RWPE2 (cell line): ENCODE data around the gene DSCAML1.

ENCODE experiments used
- ATAC-seq: fragments of 200-7000 bp; cut with Tn5 transposase; 3 replicates; pipeline ENCODE4 v1.9.1; 2021; ENCODE audit warnings: low read depth
- DNase-seq: peaks from one replicate; pipeline ENCODE4 v3.0.0-alpha.2; 2020; ENCODE audit warnings: low spot score
- H3K27ac ChIP-seq: fragments of 450-650 bp; 2 replicates; pipeline ENCODE4 v1.5.1; 2017; ENCODE audit warnings: mild to moderate bottlenecking; ENCODE audit not compliant: poor library complexity, severe bottlenecking
- H3K27me3 ChIP-seq: fragments of 250-450 bp; sonication (Bioruptor Pico); 2 replicates; pipeline ENCODE4 v1.5.1; 2021; ENCODE audit warnings: mild to moderate bottlenecking, moderate library complexity; ENCODE audit not compliant: insufficient read depth, poor library complexity, severe bottlenecking
- H3K36me3 ChIP-seq: fragments of 250-450 bp; sonication (Bioruptor Pico); 2 replicates; pipeline ENCODE4 v1.5.1; 2020; ENCODE audit warnings: low read depth, mild to moderate bottlenecking, moderate library complexity
- H3K4me1 ChIP-seq: fragments of 250-450 bp; sonication (Bioruptor Pico); 2 replicates; pipeline ENCODE4 v1.5.1; 2021; ENCODE audit warnings: mild to moderate bottlenecking, moderate library complexity; ENCODE audit not compliant: insufficient read depth, poor library complexity, severe bottlenecking
- H3K4me3 ChIP-seq: fragments of 250-450 bp; sonication (Bioruptor Pico); 2 replicates; pipeline ENCODE4 v1.5.1; 2021; ENCODE audit warnings: mild to moderate bottlenecking, moderate library complexity; ENCODE audit not compliant: severe bottlenecking
- H3K9me3 ChIP-seq: fragments of 250-450 bp; sonication (Bioruptor Pico); 2 replicates; pipeline ENCODE4 v1.5.1; 2021; ENCODE audit warnings: mild to moderate bottlenecking, moderate library complexity; ENCODE audit not compliant: severe bottlenecking
- TF ChIP-seq, protein P1 (sequence below): fragments of 450-650 bp; IDR thresholded peaks from one replicate; pipeline ENCODE4 v1.5.1; 2017; ENCODE audit warnings: mild to moderate bottlenecking, moderate library complexity; ENCODE audit not compliant: poor library complexity, severe bottlenecking

Gene DSCAML1

GRCh38 chr11:117796872-117797529 is at the start of gene DSCAML1:
Gene DSCAML1 (minus strand): TSS chr11:117797216. CDS start chr11:117797079, 137 bp downstream.
- TF ChIP-seq, protein P1, sequence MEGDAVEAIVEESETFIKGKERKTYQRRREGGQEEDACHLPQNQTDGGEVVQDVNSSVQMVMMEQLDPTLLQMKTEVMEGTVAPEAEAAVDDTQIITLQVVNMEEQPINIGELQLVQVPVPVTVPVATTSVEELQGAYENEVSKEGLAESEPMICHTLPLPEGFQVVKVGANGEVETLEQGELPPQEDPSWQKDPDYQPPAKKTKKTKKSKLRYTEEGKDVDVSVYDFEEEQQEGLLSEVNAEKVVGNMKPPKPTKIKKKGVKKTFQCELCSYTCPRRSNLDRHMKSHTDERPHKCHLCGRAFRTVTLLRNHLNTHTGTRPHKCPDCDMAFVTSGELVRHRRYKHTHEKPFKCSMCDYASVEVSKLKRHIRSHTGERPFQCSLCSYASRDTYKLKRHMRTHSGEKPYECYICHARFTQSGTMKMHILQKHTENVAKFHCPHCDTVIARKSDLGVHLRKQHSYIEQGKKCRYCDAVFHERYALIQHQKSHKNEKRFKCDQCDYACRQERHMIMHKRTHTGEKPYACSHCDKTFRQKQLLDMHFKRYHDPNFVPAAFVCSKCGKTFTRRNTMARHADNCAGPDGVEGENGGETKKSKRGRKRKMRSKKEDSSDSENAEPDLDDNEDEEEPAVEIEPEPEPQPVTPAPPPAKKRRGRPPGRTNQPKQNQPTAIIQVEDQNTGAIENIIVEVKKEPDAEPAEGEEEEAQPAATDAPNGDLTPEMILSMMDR = no peak
- Histone ChIP-seq H3K27ac (no peak within 1 kb of the TSS), H3K27me3 (peaks cover 73% of the 10 kb centered on the region), H3K4me3 (no peak within 1 kb of the TSS), H3K36me3 (no peaks in the 10 kb centered on the region), H3K9me3 (no peaks in the 10 kb centered on the region), H3K4me1 (no peaks in the 10 kb centered on the region)
- DNase-seq (peak; percentile 46), ATAC-seq (0 out of 3 replicates have a peak, but pooled peaks have one; percentile 18)

DNA sequence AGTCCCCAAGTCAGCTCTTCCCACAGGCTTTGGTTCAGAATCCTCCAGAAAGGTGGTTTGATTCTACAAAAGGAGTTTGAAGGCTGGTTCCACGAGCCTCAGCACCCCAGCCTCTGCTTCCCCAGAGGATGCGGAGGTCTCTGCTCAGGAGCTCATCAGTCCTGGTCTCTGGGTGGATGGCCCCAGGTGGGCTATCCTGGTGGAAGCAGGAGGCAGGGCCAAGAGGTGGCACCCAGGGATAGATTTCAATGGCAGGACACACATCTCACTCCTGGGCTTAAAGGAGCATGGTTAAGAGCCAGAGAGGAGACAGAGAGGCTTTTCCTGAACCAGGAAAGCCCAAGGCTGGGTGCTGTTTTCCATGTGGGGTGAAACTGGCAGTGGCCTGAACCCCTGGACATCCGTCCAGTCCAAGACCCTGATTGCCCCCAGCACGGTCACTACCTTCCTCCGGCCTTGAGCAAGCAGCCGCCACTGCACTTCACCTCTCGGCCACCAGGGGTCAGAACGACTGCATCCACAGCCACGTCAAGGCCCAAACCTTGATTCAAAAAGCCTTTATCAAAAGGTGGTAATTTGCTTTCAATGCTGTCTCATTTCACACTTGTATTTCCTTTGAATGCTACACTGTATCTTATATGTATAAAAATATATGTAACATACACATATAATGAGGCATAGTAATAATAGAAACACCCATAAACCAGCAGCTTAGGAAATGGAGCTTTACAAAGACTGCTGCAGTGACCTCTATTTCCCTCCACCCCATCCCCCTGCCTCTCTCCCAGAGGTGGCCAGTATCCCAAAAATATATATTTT is 46.9 kb upstream of the DSCAML1 start:
- no peak overlapping the region for H3K4me3 ChIP-seq

DNA sequence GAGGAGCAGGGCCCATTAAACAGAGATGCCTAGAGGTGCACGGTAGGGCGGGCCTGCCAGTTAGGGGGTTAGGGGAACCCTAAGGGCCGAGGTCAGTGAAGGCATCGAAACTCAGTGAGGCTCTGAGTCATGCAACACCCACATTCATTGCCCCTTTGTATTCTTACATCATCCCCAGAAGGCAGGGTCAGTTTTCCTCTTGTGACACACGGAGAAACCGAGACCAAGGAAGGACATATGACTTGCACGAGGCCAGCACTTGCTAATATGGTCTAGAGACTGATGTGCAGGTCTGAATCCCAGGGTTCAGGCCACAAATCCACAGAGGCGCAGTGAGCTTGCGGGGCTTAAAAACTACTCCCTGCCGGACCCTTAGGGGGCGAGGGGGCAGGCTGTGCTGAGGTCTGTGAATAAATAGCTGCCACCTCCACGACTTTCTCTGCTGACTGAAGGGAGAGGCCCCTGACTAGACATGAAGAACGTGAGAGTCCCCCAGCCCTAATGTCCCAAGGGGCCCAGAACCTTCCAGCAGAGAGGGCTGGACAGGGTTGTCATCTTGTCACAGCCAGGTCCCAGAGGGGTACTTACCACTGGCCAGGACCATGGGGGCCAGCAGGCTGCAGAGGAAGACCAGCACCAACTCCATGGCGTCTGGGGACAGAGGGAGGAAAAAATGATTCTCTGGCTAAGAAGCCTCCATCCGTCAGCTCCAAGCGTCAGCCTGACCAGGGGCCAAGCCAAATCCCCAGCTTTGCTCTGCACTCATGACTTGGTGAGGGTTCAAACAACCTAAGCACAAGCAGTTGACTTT is 45.3 kb upstream of the DSCAML1 start:
- H3K36me3 ChIP-seq = no peaks in the 10 kb centered on the region
- no peak overlapping the region for H3K27ac ChIP-seq
- no peak for DNase-seq
- no peaks in the 10 kb centered on the region for H3K4me1 ChIP-seq
- no peaks in the 10 kb centered on the region for H3K9me3 ChIP-seq
- TF ChIP-seq, protein P1 = no peak
- no peak for ATAC-seq
- no peaks in the 10 kb centered on the region for H3K27me3 ChIP-seq
- no peak overlapping the region for H3K4me3 ChIP-seq

More for the DNA sequence above, 46.9 kb upstream of the DSCAML1 start:
- no peak overlapping the region for H3K27ac ChIP-seq
- TF ChIP-seq, protein P1 = peak; percentile 88
- no peaks in the 10 kb centered on the region for H3K36me3 ChIP-seq
- no peaks in the 10 kb centered on the region for H3K9me3 ChIP-seq
- H3K27me3 ChIP-seq = no peaks in the 10 kb centered on the region
- no peak for DNase-seq
- no peaks in the 10 kb centered on the region for H3K4me1 ChIP-seq
- peak; percentile 71; the same call in 2 of the 3 replicates for ATAC-seq

GRCh38 chr11:117841551-117842031 is 44.6 kb upstream of the DSCAML1 start:
- DNase-seq (no peak), ATAC-seq (no peak)
- Histone ChIP-seq H3K27me3 (no peaks in the 10 kb centered on the region), H3K27ac (no peak overlapping the region), H3K4me3 (no peak overlapping the region), H3K36me3 (no peaks in the 10 kb centered on the region), H3K4me1 (no peaks in the 10 kb centered on the region), H3K9me3 (no peaks in the 10 kb centered on the region)
- TF ChIP-seq, protein P1 = no peak
